ENCODE data around the gene SFMBT1.

SFMBT1 gene

DNA sequence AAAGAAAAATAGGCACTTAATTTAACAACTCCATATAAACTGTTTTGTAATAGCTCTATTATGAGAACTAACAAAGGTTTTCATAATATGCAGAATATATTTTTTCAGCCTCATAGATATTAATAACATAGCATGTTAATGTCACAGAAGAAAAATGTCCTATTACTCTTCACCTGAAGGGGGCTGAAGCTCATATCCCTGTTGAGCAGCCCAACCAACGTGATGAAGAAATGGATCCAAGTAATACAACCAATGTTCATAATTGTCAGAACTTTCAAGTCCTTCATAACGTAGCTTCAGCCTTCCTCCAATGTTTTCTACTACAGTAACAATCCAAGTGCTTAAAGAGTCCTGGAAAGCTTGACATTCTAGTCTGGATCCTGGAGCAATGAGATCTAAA lies 114.0 kb downstream of the SFMBT1 start:
- DNase-seq (ENCODE audit: low read depth): no peak
- TF ChIP-seq CTCF (IDR thresholded peaks at IDR 0.05; ENCODE audit: control insufficient read depth, insufficient read depth, low read depth, low read length, missing control alignments): no peak

DNA sequence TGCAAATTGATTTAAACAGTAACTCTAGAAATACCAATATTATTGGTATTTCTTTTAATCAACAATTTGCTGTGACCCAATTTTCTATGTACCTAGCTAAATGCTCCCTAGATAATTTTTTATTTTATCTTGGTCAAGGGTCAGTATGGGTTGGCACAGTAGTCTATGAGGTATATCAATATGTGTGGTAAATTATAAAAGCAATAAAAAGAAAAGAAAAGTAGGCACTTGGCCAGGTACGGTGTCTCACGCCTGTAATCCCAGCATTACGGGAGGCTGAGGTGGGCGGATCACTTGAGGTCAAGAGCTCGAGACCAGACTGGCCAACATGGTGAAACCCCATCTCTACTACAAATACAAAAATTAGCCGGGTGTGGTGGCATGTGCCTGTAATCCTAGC lies 114.5 kb downstream of the SFMBT1 start:
- TF ChIP-seq CTCF (IDR thresholded peaks at IDR 0.05; ENCODE audit: control insufficient read depth, insufficient read depth, low read depth, low read length, missing control alignments): no peak
- H3K4me3 ChIP-seq (ENCODE audit: control insufficient read depth, low read depth, low read length): no peak overlapping the region
- no peak for DNase-seq (ENCODE audit: low read depth)

More for the DNA sequence above, 114.0 kb downstream of the SFMBT1 start:
- no peak overlapping the region for H3K4me3 ChIP-seq (ENCODE audit: control insufficient read depth, low read depth, low read length)

GRCh38 chr3:52930748-52931147 lies 115.1 kb downstream of the SFMBT1 start:
- DNase-seq (ENCODE audit: low read depth): no peak
- no peak overlapping the region for H3K4me3 ChIP-seq (ENCODE audit: control insufficient read depth, low read depth, low read length)
- TF ChIP-seq CTCF (IDR thresholded peaks at IDR 0.05; ENCODE audit: control insufficient read depth, insufficient read depth, low read depth, low read length, missing control alignments): no peak

GRCh38 chr3:52926554-52926953 lies 119.3 kb downstream of the SFMBT1 start:
- DNase-seq (ENCODE audit: low read depth): no peak
- no peak for TF ChIP-seq CTCF (IDR thresholded peaks at IDR 0.05; ENCODE audit: control insufficient read depth, insufficient read depth, low read depth, low read length, missing control alignments)
- H3K4me3 ChIP-seq (ENCODE audit: control insufficient read depth, low read depth, low read length): no peak overlapping the region

GRCh38 chr3:52925405-52926313 lies 120.2 kb downstream of the SFMBT1 start:
- H3K4me3 ChIP-seq (ENCODE audit: control insufficient read depth, low read depth, low read length): no peak overlapping the region
- TF ChIP-seq CTCF (IDR thresholded peaks at IDR 0.05; ENCODE audit: control insufficient read depth, insufficient read depth, low read depth, low read length, missing control alignments): no peak
- DNase-seq (ENCODE audit: low read depth): no peak

- no peak for DNase-seq (ENCODE audit: low read depth)
- no peak overlapping the region for H3K4me3 ChIP-seq (ENCODE audit: control insufficient read depth, low read depth, low read length)
- no peak for TF ChIP-seq CTCF (IDR thresholded peaks at IDR 0.05; ENCODE audit: control insufficient read depth, insufficient read depth, low read depth, low read length, missing control alignments)
Observed at GRCh38 chr3:52923963-52924362, 121.9 kb downstream of the SFMBT1 start.

Data from AG09309 (cell line).